Mononuclear cell (primary cell): Measurements from ENCODE around the gene SFT2D1. TPM values are rescaled to one million over a fixed set of nuclear protein-coding genes. Genes with fewer than 3 reads are reported as not detected.
"Not testable (repeated sequence)": the region's sequence is repeated elsewhere in the genome, so short reads cannot be mapped to it uniquely, and the experiment has no call there.

ENCODE experiments used
- H3K27me3 ChIP-seq: 2 replicates; pipeline ENCODE4 v1.6.0; 2011; ENCODE audit warnings: low read length, control low read depth; ENCODE audit not compliant: insufficient read depth
- H3K4me1 ChIP-seq: 2 replicates; pipeline ENCODE4 v1.5.1; 2011; ENCODE audit warnings: mild to moderate bottlenecking, low read length, control low read depth; ENCODE audit not compliant: insufficient read depth
- H3K4me3 ChIP-seq: 2 replicates; pipeline ENCODE4 v1.5.1; 2011; ENCODE audit warnings: mild to moderate bottlenecking, low read length, moderate library complexity
- H3K9me3 ChIP-seq: 2 replicates; pipeline ENCODE4 v1.5.1; 2011; ENCODE audit warnings: low read depth, mild to moderate bottlenecking, control low read depth, low read length
- total RNA-seq: library from RNA; depleted of rRNA; stranded (reverse); fragments of >200 nt; gene quantifications from one replicate; pipeline ENCODE4 v1.2.3, GENCODE V29; 2012

SFT2D1 gene
- total RNA-seq, 1 donor, result 14.2 TPM

GRCh38 chr6:166377721-166378120 lies 35.4 kb upstream of the SFT2D1 start:
- Histone ChIP-seq H3K4me3 (no peak overlapping the region), H3K9me3 (no peaks in the 10 kb centered on the region), H3K27me3 (no peaks in the 10 kb centered on the region), H3K4me1 (peaks cover 4% of the 10 kb centered on the region)

GRCh38 chr6:166375013-166375412 lies 32.7 kb upstream of the SFT2D1 start:
- Histone ChIP-seq H3K4me3 (no peak overlapping the region), H3K4me1 (no peaks in the 10 kb centered on the region), H3K27me3 (no peaks in the 10 kb centered on the region), H3K9me3 (no peaks in the 10 kb centered on the region)

GRCh38 chr6:166370489-166370888 lies 28.1 kb upstream of the SFT2D1 start:
- Histone ChIP-seq H3K4me1 (no peaks in the 10 kb centered on the region), H3K4me3 (no peak overlapping the region), H3K27me3 (no peaks in the 10 kb centered on the region)

GRCh38 chr6:166369782-166370181 lies 27.4 kb upstream of the SFT2D1 start:
- Histone ChIP-seq H3K4me3 (no peak overlapping the region), H3K4me1 (no peaks in the 10 kb centered on the region), H3K27me3 (no peaks in the 10 kb centered on the region), H3K9me3 (no peaks in the 10 kb centered on the region)

More at GRCh38 chr6:166370489-166370888, 28.1 kb upstream of the SFT2D1 start:
- H3K9me3 ChIP-seq, result no peaks in the 10 kb centered on the region

- H3K27me3 ChIP-seq, result no peaks in the 10 kb centered on the region
- H3K9me3 ChIP-seq, result no peaks in the 10 kb centered on the region
- no peaks in the 10 kb centered on the region for H3K4me1 ChIP-seq
- H3K4me3 ChIP-seq, result no peak overlapping the region
Measured at GRCh38 chr6:166366921-166367320, 24.6 kb upstream of the SFT2D1 start.

GRCh38 chr6:166365806-166366205 lies 23.5 kb upstream of the SFT2D1 start:
- Histone ChIP-seq H3K27me3 (no peaks in the 10 kb centered on the region), H3K9me3 (no peaks in the 10 kb centered on the region), H3K4me3 (no peak overlapping the region), H3K4me1 (peaks cover 4% of the 10 kb centered on the region)

- no peak overlapping the region for H3K4me3 ChIP-seq
- H3K4me1 ChIP-seq, result peaks cover 9% of the 10 kb centered on the region
- H3K27me3 ChIP-seq, result no peaks in the 10 kb centered on the region
- H3K9me3 ChIP-seq, result no peaks in the 10 kb centered on the region
Measured at GRCh38 chr6:166365221-166365620, 22.9 kb upstream of the SFT2D1 start.

- Histone ChIP-seq H3K4me1 (peaks cover 9% of the 10 kb centered on the region), H3K27me3 (no peaks in the 10 kb centered on the region)
Measured at GRCh38 chr6:166364456-166364855, 22.1 kb upstream of the SFT2D1 start.

GRCh38 chr6:166362427-166362826 lies 20.1 kb upstream of the SFT2D1 start:
- H3K27me3 ChIP-seq, H3K9me3 ChIP-seq, H3K4me3 ChIP-seq, H3K4me1 ChIP-seq: not testable (repeated sequence)

More at GRCh38 chr6:166364456-166364855, 22.1 kb upstream of the SFT2D1 start:
- Histone ChIP-seq H3K4me3 (no peak overlapping the region), H3K9me3 (no peaks in the 10 kb centered on the region)

GRCh38 chr6:166361077-166361429 lies 18.7 kb upstream of the SFT2D1 start:
- peaks cover 6% of the 10 kb centered on the region for H3K27me3 ChIP-seq
- H3K9me3 ChIP-seq, result no peaks in the 10 kb centered on the region
- H3K4me3 ChIP-seq, result no peak overlapping the region
- peaks cover 9% of the 10 kb centered on the region for H3K4me1 ChIP-seq

GRCh38 chr6:166360243-166361076 lies 18.1 kb upstream of the SFT2D1 start:
- H3K27me3 ChIP-seq, result peaks cover 6% of the 10 kb centered on the region
- H3K4me1 ChIP-seq, result peaks cover 9% of the 10 kb centered on the region
- H3K4me3 ChIP-seq, result no peak overlapping the region
- H3K9me3 ChIP-seq, result no peaks in the 10 kb centered on the region

- no peak overlapping the region for H3K4me3 ChIP-seq
Measured at GRCh38 chr6:166355552-166355951, 13.2 kb upstream of the SFT2D1 start.

GRCh38 chr6:166354965-166355364 lies 12.6 kb upstream of the SFT2D1 start:
- Histone ChIP-seq H3K4me1 (peaks cover 3% of the 10 kb centered on the region), H3K27me3 (peaks cover 6% of the 10 kb centered on the region), H3K4me3 (no peak overlapping the region), H3K9me3 (no peaks in the 10 kb centered on the region)

More at GRCh38 chr6:166355552-166355951, 13.2 kb upstream of the SFT2D1 start:
- Histone ChIP-seq H3K9me3 (no peaks in the 10 kb centered on the region), H3K4me1 (peaks cover 7% of the 10 kb centered on the region), H3K27me3 (peaks cover 6% of the 10 kb centered on the region)

GRCh38 chr6:166354143-166354542 lies 11.8 kb upstream of the SFT2D1 start:
- H3K27me3 ChIP-seq, result peaks cover 6% of the 10 kb centered on the region
- peaks cover 3% of the 10 kb centered on the region for H3K4me1 ChIP-seq
- H3K4me3 ChIP-seq, result no peak overlapping the region
- H3K9me3 ChIP-seq, result peaks cover 4% of the 10 kb centered on the region

- Histone ChIP-seq H3K4me1 (peaks cover 3% of the 10 kb centered on the region), H3K4me3 (no peak overlapping the region), H3K9me3 (peaks cover 4% of the 10 kb centered on the region), H3K27me3 (peaks cover 6% of the 10 kb centered on the region)
Measured at GRCh38 chr6:166353507-166353906, 11.2 kb upstream of the SFT2D1 start.

- peaks cover 3% of the 10 kb centered on the region for H3K27me3 ChIP-seq
- peaks cover 3% of the 10 kb centered on the region for H3K4me1 ChIP-seq
- H3K9me3 ChIP-seq, result peaks cover 4% of the 10 kb centered on the region
- no peak overlapping the region for H3K4me3 ChIP-seq
Measured at GRCh38 chr6:166352923-166353322, 10.6 kb upstream of the SFT2D1 start.
